Thymus (tissue), 11 donors: ENCODE measurements around the gene LMX1B. TPM values are rescaled to one million over a fixed set of nuclear protein-coding genes. Genes with fewer than 3 reads are reported as not detected.

Experiments used
- DNase-seq, 9 donors: peaks; one replicate each; pipeline ENCODE4 v3.0.0-alpha.2; 2013; ENCODE audit warnings: low spot score in 9 of 9, low read depth in 6 of 9, missing footprints in 1 of 9
- H3K27ac ChIP-seq, 2 donors: one replicate each; pipeline ENCODE4 v1.5.1; 2013; ENCODE audit warnings: control low read depth in 1 of 2, low read depth in 1 of 2, low read length in 1 of 2, mild to moderate bottlenecking in 1 of 2, moderate library complexity in 1 of 2
- H3K27me3 ChIP-seq, 2 donors: one replicate each; pipeline ENCODE4 v1.5.1; 2013; ENCODE audit warnings: low read length in 1 of 2; ENCODE audit not compliant: control insufficient read depth in 2 of 2, insufficient read depth in 1 of 2
- H3K36me3 ChIP-seq, 2 donors: one replicate each; pipeline ENCODE4 v1.5.1; 2013; ENCODE audit warnings: low read length in 1 of 2, mild to moderate bottlenecking in 1 of 2, moderate library complexity in 1 of 2; ENCODE audit not compliant: control insufficient read depth in 2 of 2, insufficient read depth in 2 of 2
- H3K4me1 ChIP-seq, 2 donors: one replicate each; pipeline ENCODE4 v1.5.1; 2013; ENCODE audit warnings: low read length in 2 of 2; ENCODE audit not compliant: control insufficient read depth in 2 of 2, insufficient read depth in 2 of 2
- H3K4me3 ChIP-seq, 2 donors: one replicate each; pipeline ENCODE4 v1.5.1; 2013; ENCODE audit warnings: low read length in 2 of 2, control low read depth in 1 of 2, mild to moderate bottlenecking in 1 of 2
- H3K9me3 ChIP-seq, 2 donors: one replicate each; pipeline ENCODE4 v1.5.1; 2013; ENCODE audit warnings: low read length in 1 of 2, mild to moderate bottlenecking in 1 of 2; ENCODE audit not compliant: control insufficient read depth in 2 of 2, insufficient read depth in 1 of 2
- WGBS: extraction: QIAGEN DNeasy Blood & Tissue Kit; methylation state at CpG from one replicate; pipeline ENCODE4 v1.1.7; 2013; 5-methylcytosine and 5-hydroxymethylcytosine counted together
- polyA plus RNA-seq: library from polyadenylated mRNA; stranded (reverse); fragments of 200-250 nt; gene quantifications from one replicate; pipeline ENCODE4 v1.2.3, GENCODE V29; 2013
- total RNA-seq: library from RNA; stranded (reverse); fragments of 120-200 nt; gene quantifications from one replicate; pipeline ENCODE4 v1.2.4, GENCODE V29; 2013
- donor health status: healthy.

LMX1B gene
- total and polyA plus RNA-seq, 2 donors: 0.02 to 0.05 TPM

DNA sequence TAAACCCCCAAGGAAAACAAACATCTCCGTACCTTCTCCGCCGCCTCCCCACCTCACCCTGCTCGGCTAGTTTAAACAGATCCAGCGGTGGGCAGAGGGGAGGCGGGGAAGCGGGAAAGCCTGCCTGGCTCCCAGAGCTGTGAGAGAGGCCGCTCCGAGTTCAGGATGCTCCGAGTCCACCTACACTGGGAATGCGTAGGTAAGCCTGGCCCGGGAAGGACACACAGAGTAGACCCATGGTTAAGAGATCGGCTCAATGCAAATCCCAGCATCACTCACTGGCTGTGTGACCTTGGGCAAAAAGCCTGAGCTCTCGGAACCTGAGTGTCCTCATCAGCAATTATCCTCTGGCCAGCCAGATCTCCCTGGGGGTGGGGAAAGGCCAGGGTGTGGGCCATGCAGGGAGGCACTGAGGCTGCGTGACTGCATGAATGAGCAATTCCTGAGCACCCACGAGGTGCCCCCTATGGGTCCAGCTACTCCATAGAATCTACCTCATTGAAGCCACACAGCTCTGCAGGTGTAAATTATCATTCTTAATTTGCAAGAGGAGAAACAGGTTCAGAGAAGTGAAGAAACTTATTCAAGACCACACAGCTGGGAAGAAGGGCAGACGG lies 30.5 kb upstream of the LMX1B start:
- Histone ChIP-seq H3K27ac (no peak overlapping the region), H3K9me3 (no peaks in the 10 kb centered on the region), H3K36me3 (no peaks in the 10 kb centered on the region), H3K4me3 (no peak overlapping the region), H3K4me1 (peaks cover 0 to 3% of the 10 kb centered on the region in 2 donors), H3K27me3 (peaks cover 0 to 49% of the 10 kb centered on the region in 2 donors)
- WGBS: 79% methylated on average over 17 of the region's 17 CpGs
- DNase-seq: no peak

DNA sequence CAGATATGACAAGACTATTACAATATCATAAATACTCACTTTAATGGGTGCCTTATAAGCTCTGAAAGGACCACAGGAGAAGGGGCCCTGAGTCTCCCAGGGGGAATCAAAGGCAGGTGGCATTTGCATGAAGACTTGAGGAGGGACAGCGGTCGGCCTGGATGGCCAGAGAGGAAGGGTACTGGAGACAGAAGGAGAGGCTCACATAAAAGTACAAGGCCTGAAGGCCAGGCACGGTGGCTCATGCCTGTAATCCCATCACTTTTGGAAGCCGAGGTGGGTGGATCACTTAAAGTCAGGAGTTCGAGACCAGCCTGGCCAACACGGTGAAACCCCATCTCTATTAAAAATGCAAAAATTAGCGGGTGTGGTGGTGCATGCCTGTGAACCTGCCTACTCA lies 29.1 kb upstream of the LMX1B start:
- no peak overlapping the region for H3K27ac ChIP-seq
- DNase-seq: no peak
- peaks cover 0 to 48% of the 10 kb centered on the region in 2 donors for H3K27me3 ChIP-seq
- peaks cover 0 to 3% of the 10 kb centered on the region in 2 donors for H3K4me1 ChIP-seq
- WGBS: 97% methylated on average over 7 of the region's 7 CpGs
- no peaks in the 10 kb centered on the region for H3K36me3 ChIP-seq
- H3K4me3 ChIP-seq: no peak overlapping the region
- no peaks in the 10 kb centered on the region for H3K9me3 ChIP-seq

DNA sequence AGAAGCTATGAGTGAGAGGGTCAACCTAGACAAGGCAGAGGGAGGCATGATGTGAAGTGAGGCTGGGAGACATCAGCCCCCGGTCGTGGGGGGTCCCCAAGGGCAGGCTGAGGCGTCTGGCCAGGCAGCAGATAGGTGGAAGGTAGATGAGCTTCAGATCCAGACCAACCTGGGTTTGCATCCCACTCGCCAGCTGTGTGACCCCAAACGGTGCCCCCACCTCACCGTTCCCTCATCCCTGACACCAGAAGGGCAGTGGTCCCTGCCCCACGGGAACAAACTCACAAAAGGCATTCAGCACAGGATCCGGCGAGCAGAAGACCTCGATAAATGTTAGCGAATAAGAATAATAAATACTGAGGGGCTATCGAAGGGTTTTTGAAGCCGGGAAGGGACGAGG lies 27.5 kb upstream of the LMX1B start:
- no peak overlapping the region for H3K27ac ChIP-seq
- 91% methylated on average over 14 of the region's 14 CpGs for WGBS
- no peak for DNase-seq
- peaks cover 0 to 3% of the 10 kb centered on the region in 2 donors for H3K4me1 ChIP-seq
- no peak overlapping the region for H3K4me3 ChIP-seq
- H3K36me3 ChIP-seq: no peaks in the 10 kb centered on the region
- peaks cover 0 to 48% of the 10 kb centered on the region in 2 donors for H3K27me3 ChIP-seq
- no peaks in the 10 kb centered on the region for H3K9me3 ChIP-seq

DNA sequence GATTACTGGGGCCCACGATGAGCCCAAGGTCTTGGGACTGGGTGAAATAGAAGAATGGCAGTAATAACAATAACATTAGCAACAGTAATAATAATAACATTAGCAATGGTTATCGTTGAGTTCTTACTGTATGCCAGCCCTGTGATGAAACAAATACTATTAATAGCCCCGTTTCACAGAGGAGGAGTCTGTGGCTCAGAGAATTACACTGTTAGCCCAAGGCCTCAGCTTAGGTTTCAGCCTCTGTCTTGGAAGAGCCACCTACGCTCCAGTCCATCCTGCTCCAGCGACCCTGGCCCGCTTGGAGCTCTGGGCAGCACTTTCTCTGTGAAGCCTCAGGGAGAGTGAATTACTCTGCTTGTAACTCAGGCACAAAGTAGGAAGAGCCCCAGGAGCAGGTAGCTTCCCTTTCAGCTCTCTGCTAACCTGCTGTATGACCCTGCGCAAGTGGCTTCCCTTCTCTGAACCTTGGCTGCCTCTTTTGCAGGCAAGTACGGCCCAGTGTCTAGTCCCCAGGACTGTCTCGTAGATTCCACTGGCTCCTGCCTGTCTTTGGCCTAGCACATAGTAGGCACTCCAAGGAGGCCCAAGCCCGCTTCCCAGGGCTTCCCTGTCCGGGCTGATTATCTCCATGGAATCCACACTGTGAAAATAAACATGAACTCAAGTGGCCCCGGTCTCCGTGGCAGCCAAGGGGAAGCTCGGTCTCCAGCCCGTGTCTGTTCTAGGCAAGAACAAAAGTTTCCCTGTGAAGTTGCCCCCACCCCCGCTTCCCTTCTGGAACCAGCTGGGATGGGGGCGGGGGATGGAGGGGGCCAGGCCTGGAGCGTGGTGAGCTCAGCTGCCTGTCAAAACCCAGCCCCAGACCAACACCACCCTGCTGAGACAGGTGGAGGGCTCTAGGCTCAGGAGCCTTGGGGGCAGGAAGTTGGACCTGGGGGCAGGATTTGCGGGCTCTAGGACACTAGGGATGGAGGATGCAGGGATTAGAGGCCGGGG lies 26.2 kb upstream of the LMX1B start:
- no peaks in the 10 kb centered on the region for H3K9me3 ChIP-seq
- no peak for DNase-seq
- H3K4me1 ChIP-seq: no peaks in the 10 kb centered on the region
- peaks cover 2 to 47% of the 10 kb centered on the region in 2 donors for H3K27me3 ChIP-seq
- no peaks in the 10 kb centered on the region for H3K36me3 ChIP-seq
- WGBS: 70% methylated on average over 20 of the region's 20 CpGs
- H3K27ac ChIP-seq: no peak overlapping the region
- no peak overlapping the region for H3K4me3 ChIP-seq

DNA sequence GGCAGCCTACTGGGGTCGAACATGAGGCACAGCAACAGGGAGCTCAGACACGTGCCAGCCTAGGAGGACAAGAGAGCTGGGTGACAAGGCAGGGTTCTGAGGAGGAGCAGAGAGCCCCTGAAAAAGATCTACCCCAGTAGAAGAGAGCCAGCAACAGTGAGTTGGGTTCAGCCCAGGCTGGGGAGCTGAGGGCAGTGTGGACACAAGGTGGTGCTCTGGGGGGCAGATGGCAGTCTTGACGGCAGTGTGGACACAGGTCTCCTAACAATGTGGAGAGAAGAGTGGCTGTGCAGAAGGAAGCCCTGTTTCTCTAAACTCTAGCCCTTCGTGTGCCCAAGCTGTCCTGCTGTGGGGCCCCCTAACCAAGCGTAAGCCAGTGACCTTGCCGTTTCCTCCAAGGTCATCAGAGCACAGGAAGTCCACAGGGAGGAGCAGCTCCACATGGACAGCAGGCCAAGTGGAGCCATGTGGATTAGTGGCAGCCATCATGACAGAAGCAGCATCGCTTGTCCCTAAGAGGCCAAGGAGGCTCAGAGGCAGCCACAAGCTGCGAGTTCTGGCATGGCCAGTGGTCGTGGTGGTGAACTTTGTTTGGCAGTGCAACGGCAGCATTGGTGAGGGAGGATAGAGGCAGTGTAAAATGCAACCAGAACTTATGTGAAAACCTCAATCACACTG lies 25.1 kb upstream of the LMX1B start:
- Histone ChIP-seq H3K27ac (no peak overlapping the region), H3K9me3 (no peaks in the 10 kb centered on the region), H3K4me3 (no peak overlapping the region), H3K27me3 (peaks cover 2 to 41% of the 10 kb centered on the region in 2 donors), H3K4me1 (no peaks in the 10 kb centered on the region), H3K36me3 (no peaks in the 10 kb centered on the region)
- no peak for DNase-seq
- WGBS: 86% methylated on average over 10 of the region's 10 CpGs

DNA sequence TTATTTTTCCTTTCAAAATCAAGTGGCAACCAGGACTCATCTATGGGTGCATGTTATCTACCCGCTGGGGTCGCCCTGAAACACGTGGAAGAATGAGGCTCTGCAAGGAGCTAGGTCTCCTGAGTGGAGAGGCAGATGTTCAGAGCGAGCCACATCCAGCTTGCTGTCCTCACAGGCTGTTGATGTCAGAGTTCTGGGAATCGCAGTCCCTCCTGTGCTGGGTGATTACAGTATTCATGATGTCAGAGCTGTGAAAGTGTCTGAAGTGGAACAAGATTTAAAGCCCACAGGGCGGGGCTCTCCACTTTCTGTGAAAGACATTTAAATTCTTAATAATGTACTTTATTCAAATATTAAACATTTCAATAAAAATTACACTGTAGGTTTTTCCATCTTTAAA lies 24.4 kb upstream of the LMX1B start:
- 94% methylated on average over 6 of the region's 6 CpGs for WGBS
- H3K27me3 ChIP-seq: peaks cover 2 to 41% of the 10 kb centered on the region in 2 donors
- no peak for DNase-seq

DNA sequence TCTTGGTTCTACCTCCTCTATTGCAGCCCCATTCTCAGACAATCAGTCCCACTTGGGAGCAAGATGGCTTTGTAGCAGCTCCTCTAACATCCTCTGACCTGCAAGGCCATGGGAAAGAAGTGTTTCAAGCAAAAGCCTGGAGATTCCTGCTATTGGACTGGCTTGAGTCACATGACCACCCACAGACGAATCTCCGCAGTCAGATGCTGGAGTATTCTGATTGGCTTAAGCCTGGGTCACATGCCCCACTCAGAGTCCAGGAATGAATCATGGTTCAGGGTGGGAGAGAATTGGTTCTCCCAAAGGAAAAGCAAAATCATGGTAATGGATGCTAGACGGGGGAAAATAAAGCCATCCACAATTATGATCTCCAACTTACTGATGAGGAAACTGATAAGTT lies 22.6 kb upstream of the LMX1B start:
- WGBS: 87% methylated on average over 3 of the region's 3 CpGs
- DNase-seq: no peak
- Histone ChIP-seq H3K4me3 (no peak overlapping the region), H3K9me3 (no peaks in the 10 kb centered on the region), H3K36me3 (no peaks in the 10 kb centered on the region), H3K4me1 (no peaks in the 10 kb centered on the region), H3K27ac (no peak overlapping the region), H3K27me3 (peaks cover 2 to 40% of the 10 kb centered on the region in 2 donors)

More for the DNA sequence above, 24.4 kb upstream of the LMX1B start:
- Histone ChIP-seq H3K4me3 (no peak overlapping the region), H3K9me3 (no peaks in the 10 kb centered on the region), H3K27ac (no peak overlapping the region), H3K36me3 (no peaks in the 10 kb centered on the region), H3K4me1 (no peaks in the 10 kb centered on the region)

DNA sequence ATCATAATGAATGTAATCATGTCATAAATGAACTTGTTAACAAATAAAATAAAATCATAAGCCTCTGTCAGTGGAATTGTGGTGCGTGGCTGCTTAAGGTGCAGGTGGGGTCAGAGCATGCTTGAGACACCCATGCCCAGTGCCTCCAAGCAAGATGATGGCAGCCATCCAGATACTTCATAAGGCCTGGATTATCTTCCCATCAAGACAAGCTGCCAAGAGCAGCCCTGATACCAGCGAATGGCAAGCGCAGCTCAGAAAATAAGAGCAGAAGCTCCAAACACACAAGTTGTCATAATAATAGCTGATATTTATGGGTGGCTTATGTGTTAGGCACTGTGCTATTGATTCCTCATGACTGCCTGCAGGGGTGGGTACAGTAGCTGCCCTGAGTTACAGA lies 21.8 kb upstream of the LMX1B start:
- no peaks in the 10 kb centered on the region for H3K4me1 ChIP-seq
- H3K36me3 ChIP-seq: no peaks in the 10 kb centered on the region
- H3K9me3 ChIP-seq: no peaks in the 10 kb centered on the region
- H3K27ac ChIP-seq: no peak overlapping the region
- 94% methylated on average over 3 of the region's 3 CpGs for WGBS
- no peak overlapping the region for H3K4me3 ChIP-seq
- no peak for DNase-seq
- peaks cover 2 to 43% of the 10 kb centered on the region in 2 donors for H3K27me3 ChIP-seq

DNA sequence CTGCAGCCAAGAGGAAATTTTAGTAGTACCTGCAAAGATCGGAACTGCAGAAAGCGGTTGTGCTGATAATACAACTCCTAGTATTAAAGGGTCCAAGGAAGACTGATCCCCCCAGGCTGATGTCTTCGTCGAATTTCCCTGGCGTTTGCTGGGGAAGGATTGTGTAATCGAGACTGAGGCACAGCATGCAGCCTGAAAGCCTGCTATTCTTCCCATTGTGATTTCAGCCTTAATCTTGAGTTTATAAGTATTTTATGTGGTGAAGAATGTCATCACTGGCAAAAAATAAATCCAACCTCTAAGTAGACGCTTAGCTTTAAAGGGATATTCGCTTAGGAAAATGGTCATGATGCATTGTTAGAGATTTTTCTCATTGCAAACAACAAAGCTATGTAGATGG lies 21.3 kb upstream of the LMX1B start:
- peaks cover 2 to 38% of the 10 kb centered on the region in 2 donors for H3K27me3 ChIP-seq

More for the DNA sequence above, 21.3 kb upstream of the LMX1B start:
- no peaks in the 10 kb centered on the region for H3K36me3 ChIP-seq
- H3K9me3 ChIP-seq: no peaks in the 10 kb centered on the region
- no peak overlapping the region for H3K27ac ChIP-seq
- no peak overlapping the region for H3K4me3 ChIP-seq
- WGBS: 78% methylated on average over 8 of the region's 8 CpGs
- H3K4me1 ChIP-seq: no peaks in the 10 kb centered on the region
- DNase-seq: no peak
